NCI-H1092 (cell line): Measurements from ENCODE around the gene DRAP1.

Experiments used
- DNase-seq: peaks from one replicate; lab custom pipeline; 2025; lab: John Stamatoyannopoulos, UW

DRAP1 gene

DNA sequence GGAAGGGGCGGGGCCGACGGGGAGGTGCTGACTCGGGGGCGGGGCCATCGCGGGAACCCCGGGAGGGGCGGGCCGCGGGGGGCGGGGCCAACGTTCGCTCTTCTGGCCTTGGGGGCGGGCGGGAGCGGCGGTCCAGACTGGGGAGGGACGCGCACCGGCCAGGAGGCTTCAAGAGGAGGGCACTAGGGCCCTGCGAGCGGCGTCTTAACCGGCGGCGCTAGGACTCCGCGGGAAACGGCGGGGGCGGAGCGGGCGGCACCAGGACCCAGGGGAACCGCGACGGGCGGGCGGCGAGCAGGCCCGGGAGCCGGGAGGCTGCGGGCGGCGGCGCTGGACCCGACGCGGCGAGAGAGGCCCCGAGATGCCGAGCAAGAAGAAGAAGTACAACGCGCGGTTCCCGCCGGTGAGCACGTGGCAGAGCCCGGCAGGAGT lies at the start of gene DRAP1:
Gene DRAP1, plus strand, starts transcription at position 286 of the 432 bp plus-strand sequence. Its CDS starts 76 bp downstream, at position 362.
- DNase-seq, result peak; percentile 98

- DNase-seq, result no peak
Measured at GRCh38 chr11:65869643-65870306, 49.5 kb upstream of the DRAP1 start.

- no peak for DNase-seq
Measured at GRCh38 chr11:65870307-65870658, 48.9 kb upstream of the DRAP1 start.

DNA sequence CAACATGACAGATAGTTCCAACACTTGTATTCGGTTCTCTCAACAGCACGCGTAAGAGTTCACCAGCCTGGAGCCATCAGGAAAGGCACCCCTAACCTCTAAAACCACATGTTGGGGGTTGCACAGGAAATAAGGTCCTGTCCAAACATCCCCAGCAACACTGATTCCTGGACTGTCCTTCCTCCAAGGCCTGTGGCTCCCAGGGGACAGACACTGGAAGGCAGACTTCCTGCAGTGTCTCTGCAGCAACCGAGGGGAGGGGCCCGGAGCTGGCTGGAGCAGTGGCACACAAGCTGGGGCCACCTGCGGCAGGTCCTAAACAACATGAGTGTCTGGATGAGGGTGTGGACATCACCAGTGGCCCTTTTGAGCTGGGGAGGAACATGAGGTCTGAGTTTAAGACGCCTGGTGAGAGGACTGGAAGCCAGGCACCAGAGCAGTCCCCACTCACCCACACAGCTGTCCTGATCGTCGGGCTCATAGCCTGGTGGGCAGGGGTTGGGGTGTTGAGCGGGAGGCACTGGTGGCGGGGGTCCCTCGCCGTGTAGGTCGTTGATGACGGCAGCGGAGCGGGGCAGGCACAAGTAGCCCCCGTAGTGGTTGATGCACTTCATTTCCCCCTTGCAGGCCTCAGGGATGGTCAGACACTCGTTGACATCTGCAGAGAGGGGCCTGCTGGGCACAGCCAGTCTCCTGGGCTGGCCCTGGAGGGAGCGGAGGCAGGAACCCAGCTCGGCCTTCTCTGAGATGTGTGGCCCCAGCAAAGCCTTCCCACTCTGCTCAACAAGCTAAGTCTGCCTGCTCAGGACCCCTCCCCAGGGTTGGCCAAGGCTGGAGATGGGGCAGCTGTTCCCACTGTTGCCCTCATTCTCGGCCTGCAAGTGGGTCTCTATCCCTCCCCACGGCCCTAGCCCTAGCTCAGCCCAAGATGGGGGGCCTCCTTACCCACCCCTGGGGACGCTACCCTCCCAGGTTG lies 48.2 kb upstream of the DRAP1 start:
- no peak for DNase-seq

DNA sequence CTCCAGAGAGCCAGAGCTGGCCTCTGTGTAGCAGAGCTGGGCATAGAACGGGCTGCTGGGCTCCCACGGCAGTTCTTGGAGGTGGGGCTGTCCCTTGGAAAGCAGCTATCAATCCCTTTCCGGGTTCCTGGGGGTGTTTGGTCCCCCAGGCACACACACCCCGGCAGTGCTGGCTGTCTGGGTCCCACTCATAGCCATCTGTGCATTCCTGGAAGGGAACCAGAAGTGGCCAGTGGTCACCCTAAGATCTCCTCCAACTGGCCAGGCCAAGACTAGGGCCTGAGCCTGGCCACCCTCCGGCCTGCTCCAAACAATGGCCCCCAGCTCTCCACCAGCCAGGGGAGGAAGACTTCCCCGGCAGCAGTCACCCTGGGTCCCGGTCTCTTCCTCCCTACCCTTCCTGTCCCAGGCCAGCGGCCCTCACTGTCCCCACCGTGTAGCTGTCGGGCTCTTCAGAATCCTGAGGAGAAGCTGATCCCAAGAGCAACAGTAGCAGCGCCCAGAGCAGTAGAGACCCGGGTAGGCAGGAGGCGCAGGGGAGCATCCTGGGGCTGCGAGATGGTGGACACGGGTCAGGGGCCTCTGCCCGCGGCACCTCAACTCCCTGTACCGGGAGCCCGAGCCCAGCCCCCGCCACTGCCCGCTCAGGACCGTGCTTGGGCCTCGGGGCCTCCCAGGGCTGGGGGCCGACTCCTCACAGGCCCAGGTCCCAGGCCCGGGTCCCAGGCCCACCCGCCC lies 47.2 kb upstream of the DRAP1 start:
- DNase-seq, result no peak

GRCh38 chr11:65872586-65873317 lies 46.5 kb upstream of the DRAP1 start, which contains the start of gene EFEMP2:
Gene EFEMP2, minus strand, starts transcription at chr11:65872800. Its CDS starts 446 bp downstream, at chr11:65872354.
- DNase-seq, result no peak

DNA sequence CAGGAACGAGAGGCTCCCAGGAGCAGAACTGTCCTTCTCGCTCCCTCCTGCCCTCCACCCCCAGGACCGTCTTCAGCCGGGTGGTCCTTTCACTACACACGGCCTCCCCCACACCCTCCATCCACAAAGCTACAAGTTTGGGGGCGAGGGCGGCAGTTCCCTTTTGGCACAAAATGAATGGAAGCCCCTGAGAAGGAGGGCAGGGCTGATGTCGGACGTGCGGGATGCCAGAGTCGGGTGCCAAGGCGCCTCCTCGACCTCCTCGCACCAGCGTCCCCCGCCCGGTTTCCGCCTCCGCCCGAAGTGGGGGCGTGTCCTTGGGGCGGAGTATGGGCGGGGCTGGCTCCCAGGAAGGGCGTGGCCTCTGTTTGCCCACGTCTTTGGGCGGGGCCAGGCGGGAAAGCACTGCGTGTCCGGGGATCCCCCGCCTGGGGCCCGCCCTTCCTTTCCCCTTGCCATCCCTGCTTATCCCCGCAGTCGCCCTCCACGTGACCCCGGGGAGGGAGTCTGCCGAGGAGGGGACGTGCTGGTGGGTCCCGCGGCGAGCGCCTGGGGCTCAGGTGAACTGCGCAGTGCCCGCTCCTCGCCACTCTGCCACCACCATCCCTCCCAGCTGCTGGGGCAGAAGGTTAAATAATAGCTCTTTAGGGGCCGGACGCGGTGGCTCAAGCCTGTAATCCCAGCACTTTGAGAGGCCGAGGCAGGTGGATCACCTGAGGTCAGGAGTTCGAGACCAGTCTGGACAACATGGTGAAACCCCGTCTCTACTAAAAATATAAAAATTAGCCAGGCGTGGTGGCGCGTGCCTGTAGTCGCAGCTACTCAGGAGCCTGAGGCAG lies 45.7 kb upstream of the DRAP1 start:
- peak; percentile 87 for DNase-seq

- no peak for DNase-seq
Measured at GRCh38 chr11:65879617-65880016, 39.6 kb upstream of the DRAP1 start, which contains the start of gene CTSW. Gene CTSW, plus strand, starts transcription at chr11:65879837. Its CDS starts 18 bp downstream, at chr11:65879855.

DNA sequence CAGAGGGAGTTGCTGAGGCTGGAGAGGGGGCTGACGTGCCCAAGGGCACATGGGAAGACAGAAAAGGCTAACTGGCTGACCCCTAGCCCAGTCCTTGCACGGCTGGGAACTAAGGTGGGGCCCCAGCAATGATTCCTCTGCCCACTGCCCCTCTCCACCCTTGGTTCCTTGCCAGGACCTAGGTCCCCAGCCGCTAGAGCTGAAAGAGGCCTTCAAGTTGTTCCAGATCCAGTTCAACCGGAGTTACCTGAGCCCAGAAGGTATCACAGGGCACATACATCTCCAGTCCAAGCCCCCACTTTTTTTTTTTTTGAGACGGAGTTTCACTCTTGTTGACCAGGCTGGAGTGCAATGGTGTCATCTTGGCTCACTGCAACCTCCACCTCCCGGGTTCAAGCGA lies 39.2 kb upstream of the DRAP1 start:
- DNase-seq, result no peak

- DNase-seq, result no peak
Measured at GRCh38 chr11:65880844-65881421, 38.3 kb upstream of the DRAP1 start.

GRCh38 chr11:65882120-65883057 lies 36.8 kb upstream of the DRAP1 start:
- DNase-seq, result no peak

- no peak for DNase-seq
Measured at GRCh38 chr11:65883058-65883761, 36.0 kb upstream of the DRAP1 start.

DNA sequence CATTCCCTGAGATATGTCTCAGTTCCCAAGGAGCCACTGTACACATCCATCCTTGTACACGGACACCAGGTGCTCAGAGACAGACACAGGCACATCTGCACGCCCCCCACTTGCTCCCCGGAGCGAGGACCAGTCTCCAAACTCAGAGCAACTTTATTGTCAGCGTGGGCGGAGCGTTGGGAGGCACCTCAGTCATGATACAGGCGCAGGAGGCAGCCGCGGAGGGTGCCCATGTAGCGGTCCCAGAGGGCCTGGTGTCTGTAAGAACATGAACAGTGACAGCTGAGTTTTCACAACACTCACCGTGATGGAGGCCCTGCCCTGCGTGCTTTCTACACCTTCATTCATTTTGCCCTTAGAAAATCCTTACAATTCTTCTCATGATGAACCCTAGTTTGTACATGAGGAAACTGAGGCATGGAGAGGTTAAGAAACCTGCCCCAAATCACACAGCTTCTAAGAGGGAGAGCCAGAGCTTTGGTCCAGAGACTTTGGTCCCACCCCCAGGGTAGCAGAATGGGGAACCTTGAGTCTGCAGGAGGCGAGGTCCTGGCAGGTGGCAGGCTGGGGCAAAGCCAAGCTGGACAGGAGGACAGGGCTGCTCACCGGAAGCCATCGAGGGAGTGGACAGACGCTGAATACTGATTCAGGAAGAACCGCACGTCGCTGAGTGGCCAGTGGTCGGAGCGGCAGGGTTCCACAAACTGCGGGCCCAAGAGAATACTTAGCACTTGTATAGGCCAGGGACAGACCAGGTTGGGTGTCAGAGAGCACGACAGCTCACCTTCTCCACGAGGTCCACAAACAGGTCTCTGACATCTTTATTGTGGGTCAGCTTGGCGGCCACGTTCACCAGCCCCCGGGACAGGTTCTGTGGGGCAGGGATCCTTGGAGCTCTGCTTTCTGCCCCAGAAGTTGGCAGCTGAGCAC lies 35.2 kb upstream of the DRAP1 start:
- DNase-seq, result no peak

- DNase-seq, result peak; percentile 69
Measured at GRCh38 chr11:65884716-65885092, 34.5 kb upstream of the DRAP1 start.

DNA sequence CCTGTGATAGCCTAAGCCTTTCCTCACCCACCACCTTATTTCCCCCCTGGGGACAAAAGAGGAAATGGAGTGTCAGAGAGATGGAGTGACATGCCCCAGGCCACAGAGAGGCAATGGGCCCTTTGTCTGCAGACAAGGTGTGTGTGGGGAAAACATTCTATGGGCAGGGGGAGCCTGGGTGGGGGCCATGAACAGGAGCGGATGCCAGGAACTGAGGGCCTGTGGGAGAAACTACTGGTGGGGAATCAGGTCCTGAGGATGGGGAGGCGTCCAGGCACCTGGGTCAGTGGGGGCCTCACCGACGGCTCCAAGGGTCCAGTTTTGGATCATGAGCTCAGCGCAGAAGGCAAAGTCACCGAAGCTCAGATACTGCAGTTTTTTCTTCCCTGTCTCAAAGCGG lies 34.0 kb upstream of the DRAP1 start:
- no peak for DNase-seq

DNA sequence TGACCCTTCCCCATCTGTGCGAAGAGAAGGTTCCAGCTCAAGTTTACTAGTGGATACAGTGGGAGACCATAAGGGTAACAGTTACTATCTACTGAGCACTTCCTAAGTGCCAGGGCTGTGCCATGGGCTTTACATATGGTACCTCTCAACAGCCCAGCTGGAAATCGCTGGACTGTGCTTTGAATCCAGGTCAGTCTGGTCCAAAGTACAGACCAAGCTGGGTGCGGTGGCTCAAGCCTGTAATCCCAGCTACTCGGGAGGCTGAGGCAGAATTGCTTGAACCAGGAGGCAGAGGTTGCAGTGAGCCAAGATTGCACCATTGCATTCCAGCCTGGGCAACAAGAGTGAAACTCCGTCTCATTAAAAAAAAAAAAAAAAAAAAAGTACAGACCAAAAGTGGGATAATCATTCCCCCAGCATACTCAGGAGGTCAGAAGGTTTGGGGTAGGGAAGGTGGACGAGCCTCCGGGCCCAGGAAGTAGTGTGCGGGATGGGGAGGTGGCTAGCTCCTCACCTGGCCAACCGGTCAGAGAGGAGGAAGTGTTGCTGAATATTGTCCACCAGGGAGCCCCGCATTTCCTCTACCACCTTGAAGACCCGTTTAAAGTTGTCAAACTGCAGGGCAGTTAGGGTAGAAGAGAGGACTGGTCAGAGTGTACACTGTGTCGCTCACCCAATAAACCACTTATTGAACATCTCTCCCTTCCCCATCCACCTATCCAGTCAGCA lies 33.3 kb upstream of the DRAP1 start:
- no peak for DNase-seq
